NT2/D1 (cell line): Measurements from ENCODE around the gene EML6.

Experiments
- SUZ12 ChIP-seq: IDR thresholded peaks from 2 replicates; pipeline ENCODE4 v1.6.1; 2011; ENCODE audit not compliant: insufficient read length, insufficient read depth; ENCODE audit errors: extremely low read depth
- ZNF274 ChIP-seq: IDR thresholded peaks from 2 replicates; pipeline ENCODE4 v1.6.1; 2011; ENCODE audit warnings: mild to moderate bottlenecking, low read depth, low read length

- TF ChIP-seq ZNF274 (no peak), SUZ12 (no peak)
Measured at GRCh38 chr2:54773233-54773632, 49.8 kb downstream of the EML6 start.
